Heart right ventricle (tissue), 16 donors: ENCODE results near the gene ABI3. TPM values are rescaled to one million over a fixed set of nuclear protein-coding genes. Genes with fewer than 3 reads are reported as not detected.

Experiments used
- ATAC-seq, 8 donors: fragments of 200-7000 bp; cut with Tn5 transposase; one replicate each; pipeline ENCODE4 v1.9.1; 2020; ENCODE audit warnings: mild to moderate bottlenecking in 8 of 8, moderate library complexity in 8 of 8, moderate number of reproducible peaks in 1 of 8
- DNase-seq, 2 donors: peaks; one replicate each; pipeline ENCODE4 v3.0.0-alpha.2; 2020
- H3K27ac ChIP-seq, 10 donors: fragments of 200-600 bp; sonication (generic) in 2 of 10; one replicate each; pipeline versions ENCODE4 v1.5.0 to v1.8.0; 2020 to 2022; ENCODE audit warnings: mild to moderate bottlenecking in 3 of 10
- H3K27me3 ChIP-seq, 7 donors: fragments of 200-600 bp; one replicate each; pipeline ENCODE4 v1.8.0; 2021 to 2022; ENCODE audit warnings: mild to moderate bottlenecking in 2 of 7
- H3K36me3 ChIP-seq, 9 donors: fragments of 200-600 bp; sonication (generic) in 1 of 9; one replicate each; pipeline versions ENCODE4 v1.5.0 to v1.8.0; 2020 to 2022; ENCODE audit warnings: mild to moderate bottlenecking in 2 of 9
- H3K4me1 ChIP-seq, 9 donors: fragments of 200-600 bp; sonication (generic) in 1 of 9; one replicate each; pipeline versions ENCODE4 v1.5.0 to v1.8.0; 2020 to 2022; ENCODE audit warnings: mild to moderate bottlenecking in 4 of 9
- H3K4me3 ChIP-seq, 10 donors: fragments of 200-600 bp; sonication (generic) in 2 of 10; one replicate each; pipeline versions ENCODE4 v1.5.0 to v1.8.0; 2020 to 2022; ENCODE audit warnings: mild to moderate bottlenecking in 7 of 10, moderate library complexity in 2 of 10
- H3K9me3 ChIP-seq, 11 donors: fragments of 200-600 bp in 10 of 11; sonication (generic) in 2 of 11; one replicate each; pipeline versions ENCODE4 v1.5.0 to v1.8.0; 2013 to 2022; ENCODE audit warnings: mild to moderate bottlenecking in 2 of 11, control low read depth in 1 of 11, moderate library complexity in 1 of 11
- CTCF ChIP-seq, 9 donors: fragments of 200-600 bp; sonication (generic) in 2 of 9; IDR thresholded peaks; one replicate each; pipeline versions ENCODE4 v1.5.0 to v1.8.0; 2021 to 2022; ENCODE audit warnings: antibody characterized with exemption in 9 of 9, mild to moderate bottlenecking in 5 of 9, moderate library complexity in 1 of 9
- WGBS, 2 donors: extraction: QIAGEN DNeasy Blood & Tissue Kit; methylation state at CpG; one replicate each; pipeline ENCODE4 v1.1.7; 2013; ENCODE audit warnings: inconsistent platforms in 1 of 2; 5-methylcytosine and 5-hydroxymethylcytosine counted together
- intact Hi-C, 10 donors: fragments of 100-400 bp; cut with DNase I; formaldehyde crosslinking; loops; one replicate each; pipeline versions ENCODE4 v1.11.1 to v1.14.2; 2022
- long read RNA-seq, 3 donors: library from polyadenylated mRNA; unstranded; transcript quantifications; one replicate each; pipeline ENCODE4 v2.0.0, GENCODE V29; 2020 to 2021
- polyA plus RNA-seq, 2 donors: library from polyadenylated mRNA; stranded (reverse); fragments of 200-250 nt; gene quantifications; one replicate each; pipeline ENCODE4 v1.2.3, GENCODE V29; 2013
- total RNA-seq, 10 donors: library from RNA; stranded (reverse); fragmentation: NEBNext Ultra II Directional in 3 of 10; extraction: Animal tissue kit (Norgen Biotek cat#: 25700) in 3 of 10; gene quantifications; one replicate each; pipeline versions ENCODE4 v1.2.1 to v1.2.4, GENCODE V29; 2021 to 2023
- donor health status: Arrhythmogenic right ventricular cardiomyopathy.
- donor health status: ischemic (EF 13 %, LVEDD 7.1; RV severe dilation, severe dysfunction).
- donor health status: healthy with polysubstance abuse.
- donor health status: DM: no; HTN: yes; CAD: no.
- donor health status: DM: no; HTN: no; CAD: no.
- donor health status: ischemic (EF 25% LVEDD 6.9; RV normal size, moderate dysfunction).
- donor health status: ischemic (EF 25% LVEDD 5.7; RV mildly dilated, moderate dysfunction).
- donor health status: healthy.
- donor health status: DM: yes; HTN: yes; CAD: no.
- donor health status: Ischemic cardiomyopathy.
- donor health status: ischemic (EF 35%, LVEDD 5.7; RV mildly dilated, moderate dysfunction).
- donor health status: nonischemic (EF 11% LVEDD 7.7; RV severe dilation, severe dysfunction).
- donor health status: DM: yes; HTN: yes; CAD: no.
- donor health status: PGD.
- donor health status: ischemic (EF 29% LVEDD 5.4; RV normal size, mild dysfunction).
- donor health status: nonischemic (EF 23%, LVEDD 6.1; RV moderate dilation, normal function).

ABI3 gene, protein sequence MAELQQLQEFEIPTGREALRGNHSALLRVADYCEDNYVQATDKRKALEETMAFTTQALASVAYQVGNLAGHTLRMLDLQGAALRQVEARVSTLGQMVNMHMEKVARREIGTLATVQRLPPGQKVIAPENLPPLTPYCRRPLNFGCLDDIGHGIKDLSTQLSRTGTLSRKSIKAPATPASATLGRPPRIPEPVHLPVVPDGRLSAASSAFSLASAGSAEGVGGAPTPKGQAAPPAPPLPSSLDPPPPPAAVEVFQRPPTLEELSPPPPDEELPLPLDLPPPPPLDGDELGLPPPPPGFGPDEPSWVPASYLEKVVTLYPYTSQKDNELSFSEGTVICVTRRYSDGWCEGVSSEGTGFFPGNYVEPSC
- total RNA-seq = 10 to 100 TPM in 1 of 10 donors, 1 to 10 TPM in 9; 2.3 to 10.8 (median 4.8) TPM
- 10 to 100 TPM in 1 of 2 donors, 1 to 10 TPM in 1; 6.2 to 10.3 TPM for polyA plus RNA-seq
- long read RNA-seq, donor 1, partial matches to known transcripts = 3 of 3 reads
- long read RNA-seq, donor 1, other reads (novel, unspliced or antisense) = 0 of 3 reads
- long read RNA-seq, donor 2, partial matches to known transcripts = 3 of 4 reads
- long read RNA-seq, donor 2, other reads (novel, unspliced or antisense) = 1 of 4 reads
- long read RNA-seq, donor 3, transcript ABI3-201 (8 exons, 2,109 nt) = major isoform, 5 of 10 reads
- long read RNA-seq, donor 3, partial matches to known transcripts = 2 of 10 reads
- long read RNA-seq, donor 3, other reads (novel, unspliced or antisense) = 2 of 10 reads

DNA sequence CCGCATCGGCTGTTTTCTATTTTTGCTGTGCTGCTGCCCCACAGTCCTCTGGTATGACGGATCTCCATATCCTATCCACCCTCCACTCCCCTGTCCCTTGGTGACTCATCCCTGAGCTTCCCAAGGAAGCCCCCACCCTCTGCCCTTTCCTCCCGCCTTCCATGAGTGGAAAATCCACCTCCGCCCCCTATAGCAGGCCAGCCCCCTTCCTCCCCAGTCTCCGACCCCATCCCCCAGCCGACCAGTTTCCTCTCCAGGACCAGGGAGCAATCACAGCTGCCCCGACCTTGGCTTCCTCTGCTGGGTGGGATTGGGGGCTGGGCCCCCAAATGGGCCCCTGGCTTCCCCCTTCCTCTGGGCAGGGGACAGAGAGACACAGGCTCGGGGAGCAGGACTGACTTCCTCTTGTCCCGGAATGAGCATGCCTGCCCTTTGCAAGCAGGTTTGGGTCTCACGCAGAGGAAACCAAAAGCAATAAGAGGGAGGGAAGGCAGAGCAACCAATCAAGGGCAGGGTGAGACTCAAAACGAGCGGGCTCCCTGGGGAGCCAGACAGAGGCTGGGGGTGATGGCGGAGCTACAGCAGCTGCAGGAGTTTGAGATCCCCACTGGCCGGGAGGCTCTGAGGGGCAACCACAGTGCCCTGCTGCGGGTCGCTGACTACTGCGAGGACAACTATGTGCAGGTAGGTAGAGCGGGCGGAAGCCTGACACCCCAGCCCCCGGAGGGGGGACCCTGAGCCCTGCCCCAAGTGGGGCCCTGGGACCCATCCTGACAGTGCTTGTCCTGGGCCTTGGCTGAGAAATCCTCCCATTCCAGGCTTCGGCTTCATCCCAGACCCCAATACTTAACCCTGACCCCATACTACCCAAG lies at the start of gene ABI3, which contains the start of gene GNGT2:
ABI3 (plus strand) TSS at position 550 of the 872 bp plus-strand sequence; CDS start at position 568, 18 bp downstream.
GNGT2 (minus strand) TSS at position 417 of the 872 bp plus-strand sequence. CDS start 3,152 bp downstream, outside the sequence.
- ATAC-seq (peak; percentile 75 to 94 (median 90)), DNase-seq (peak; percentile 41 to 72)
- Histone ChIP-seq H3K4me1 (peaks cover 0 to 76% (median 38%) of the 10 kb centered on the region in 9 donors), H3K36me3 (no peaks in the 10 kb centered on the region), H3K27ac (peak within 1 kb of the TSS; percentile 70 to 90 (median 83)), H3K9me3 (no peaks in the 10 kb centered on the region), H3K27me3 (peaks cover 0 to 44% (median 5%) of the 10 kb centered on the region in 7 donors), H3K4me3 (peak within 1 kb of the TSS; percentile 42 to 71 (median 56))
- 18 to 23% methylated on average over 22 of the region's 22 CpGs for WGBS, 2 donors
- intact Hi-C loops = no loop called here
- no peak for TF ChIP-seq CTCF (IDR thresholded peaks at IDR 0.05)

DNA sequence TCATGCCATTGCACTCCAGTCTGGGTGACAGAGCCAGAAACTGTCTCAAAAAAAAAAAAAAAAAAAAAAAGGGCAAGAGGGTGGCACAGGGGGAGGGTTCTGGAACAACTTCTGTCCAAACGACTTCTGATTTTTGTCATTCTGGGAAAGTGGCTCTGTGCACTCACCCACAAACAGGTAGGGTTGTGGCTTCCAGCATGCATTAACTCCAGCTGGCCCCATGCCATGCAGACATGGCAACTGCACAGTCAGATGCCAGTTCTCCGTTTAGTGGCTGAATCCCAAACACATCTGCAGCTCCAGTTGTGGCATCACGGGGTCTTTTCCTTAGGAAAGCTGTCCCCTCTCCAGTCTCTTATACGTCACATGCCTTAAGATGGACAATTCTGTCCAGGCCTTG lies 47.6 kb upstream of the ABI3 start:
- intact Hi-C loops = no loop called here
- Histone ChIP-seq H3K4me3 (no peak overlapping the region), H3K36me3 (no peaks in the 10 kb centered on the region), H3K27me3 (peaks cover 0 to 75% (median 64%) of the 10 kb centered on the region in 7 donors), H3K27ac (no peak overlapping the region), H3K9me3 (no peaks in the 10 kb centered on the region), H3K4me1 (no peaks in the 10 kb centered on the region)
- TF ChIP-seq CTCF (IDR thresholded peaks at IDR 0.05) = no peak
- ATAC-seq = no peak
- DNase-seq = no peak
- 72 to 79% methylated on average over 4 of the region's 4 CpGs for WGBS, 2 donors

DNA sequence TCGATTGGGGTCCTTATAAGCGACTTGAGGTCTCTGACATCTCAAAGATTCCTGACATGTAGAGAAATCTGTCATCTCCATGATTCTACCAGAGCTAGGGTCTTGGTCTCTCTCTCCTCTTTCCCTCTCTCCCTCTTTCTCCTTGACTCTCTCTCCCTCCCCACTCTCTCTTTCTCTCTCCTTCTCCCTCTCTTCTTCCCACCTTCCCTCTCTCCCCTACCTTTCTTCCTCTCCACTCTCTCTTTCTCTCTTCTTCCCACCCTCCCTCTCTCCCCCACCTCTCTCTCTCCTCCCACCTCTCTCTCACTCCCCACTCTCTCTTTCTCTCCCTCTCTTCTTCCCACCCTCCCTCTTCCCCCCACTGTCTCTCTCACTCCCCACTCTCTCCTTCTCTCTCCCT lies 45.4 kb upstream of the ABI3 start:
- DNase-seq (no peak), ATAC-seq (no peak)
- H3K9me3 ChIP-seq = no peaks in the 10 kb centered on the region
- WGBS, 2 donors = 80 to 84% methylated on average over 2 of the region's 2 CpGs
- peaks cover 0 to 76% (median 65%) of the 10 kb centered on the region in 7 donors for H3K27me3 ChIP-seq
- H3K27ac ChIP-seq = no peak overlapping the region
- H3K4me3 ChIP-seq = no peak overlapping the region
- intact Hi-C loops = no loop called here
- no peaks in the 10 kb centered on the region for H3K4me1 ChIP-seq
- no peaks in the 10 kb centered on the region for H3K36me3 ChIP-seq
- no peak for TF ChIP-seq CTCF (IDR thresholded peaks at IDR 0.05)

- WGBS, 2 donors = 65 to 72% methylated on average over 9 of the region's 9 CpGs
- intact Hi-C loops = no loop called here
Measured at GRCh38 chr17:49168706-49169105, 41.8 kb upstream of the ABI3 start.

More at GRCh38 chr17:49168706-49169105, 41.8 kb upstream of the ABI3 start:
- DNase-seq = no peak
- Histone ChIP-seq H3K27me3 (peaks cover 0 to 84% (median 61%) of the 10 kb centered on the region in 7 donors), H3K27ac (no peak overlapping the region), H3K9me3 (peaks cover 0 to 6% (median 0%) of the 10 kb centered on the region in 11 donors), H3K4me1 (no peaks in the 10 kb centered on the region), H3K36me3 (no peaks in the 10 kb centered on the region), H3K4me3 (no peak overlapping the region)
- no peak for ATAC-seq
- TF ChIP-seq CTCF (IDR thresholded peaks at IDR 0.05) = no peak
